DOHH2 (cell line): ENCODE results near the gene STARD10.

Experiments used
- H3F3A ChIP-seq: fragments of 200-600 bp; sonication (generic), shearing (Covaris generic); 2 replicates; pipeline ENCODE4 v1.6.0; 2016; ENCODE audit warnings: antibody characterized with exemption, mild to moderate bottlenecking; ENCODE audit not compliant: control insufficient read depth, insufficient read depth
- H3K27ac ChIP-seq: fragments of 200-600 bp; sonication (generic); 2 replicates; pipeline ENCODE4 v1.5.1; 2014; ENCODE audit warnings: low read depth, mild to moderate bottlenecking, low read length, moderate library complexity
- H3K27me3 ChIP-seq: fragments of 200-600 bp; sonication (generic); 2 replicates; pipeline ENCODE4 v1.6.1; 2014; ENCODE audit warnings: mild to moderate bottlenecking, low read length, mixed read lengths; ENCODE audit not compliant: control insufficient read depth
- H3K36me3 ChIP-seq: fragments of 200-600 bp; sonication (generic); 2 replicates; pipeline ENCODE4 v1.6.1; 2014; ENCODE audit warnings: mild to moderate bottlenecking, low read length, moderate library complexity, mixed read lengths; ENCODE audit not compliant: control insufficient read depth
- H3K4me1 ChIP-seq: fragments of 200-600 bp; sonication (generic); 2 replicates; pipeline ENCODE4 v1.6.1; 2014; ENCODE audit warnings: mild to moderate bottlenecking, low read length, mixed read lengths; ENCODE audit not compliant: control insufficient read depth
- H3K4me2 ChIP-seq: fragments of 200-600 bp; sonication (generic); 2 replicates; pipeline ENCODE4 v1.6.0; 2014; ENCODE audit warnings: mild to moderate bottlenecking, low read length, moderate library complexity
- H3K4me3 ChIP-seq: fragments of 200-600 bp; sonication (generic); 2 replicates; pipeline ENCODE4 v1.5.1; 2014; ENCODE audit warnings: mild to moderate bottlenecking, low read length, mixed read lengths
- H3K79me2 ChIP-seq: fragments of 200-600 bp; sonication (generic); 2 replicates; pipeline ENCODE4 v1.6.1; 2014; ENCODE audit warnings: mild to moderate bottlenecking, low read length, mixed read lengths; ENCODE audit not compliant: control insufficient read depth
- H3K9me2 ChIP-seq: fragments of 200-600 bp; sonication (generic); replicated peaks from 2 replicates; pipeline ENCODE4 v1.6.1; 2014; ENCODE audit warnings: mild to moderate bottlenecking, low read length, mixed read lengths; ENCODE audit not compliant: control insufficient read depth
- H3K9me3 ChIP-seq: fragments of 200-600 bp; sonication (generic); 2 replicates; pipeline ENCODE4 v1.6.1; 2014; ENCODE audit warnings: antibody characterized with exemption, low read length, mixed read lengths; ENCODE audit not compliant: control insufficient read depth, insufficient read depth
- H4K20me1 ChIP-seq: fragments of 200-600 bp; sonication (generic); 2 replicates; pipeline ENCODE4 v1.6.0; 2014; ENCODE audit warnings: low read depth, mild to moderate bottlenecking, antibody characterized with exemption, low read length, moderate library complexity; ENCODE audit not compliant: control insufficient read depth, insufficient read depth
- EZH2phosphoT487 ChIP-seq: fragments of 200-600 bp; sonication (generic); IDR thresholded peaks from 2 replicates; pipeline ENCODE4 v1.6.1; 2017; ENCODE audit warnings: borderline replicate concordance, mild to moderate bottlenecking, antibody characterized with exemption, low read length, moderate library complexity, mixed read lengths
- TF ChIP-seq, protein P1 (sequence below): fragments of 200-600 bp; sonication (generic); IDR thresholded peaks from one replicate; pipeline ENCODE4 v1.5.1; 2014; ENCODE audit warnings: antibody characterized with exemption, mild to moderate bottlenecking, low read depth, low read length; ENCODE audit not compliant: poor library complexity, severe bottlenecking

Gene STARD10

DNA sequence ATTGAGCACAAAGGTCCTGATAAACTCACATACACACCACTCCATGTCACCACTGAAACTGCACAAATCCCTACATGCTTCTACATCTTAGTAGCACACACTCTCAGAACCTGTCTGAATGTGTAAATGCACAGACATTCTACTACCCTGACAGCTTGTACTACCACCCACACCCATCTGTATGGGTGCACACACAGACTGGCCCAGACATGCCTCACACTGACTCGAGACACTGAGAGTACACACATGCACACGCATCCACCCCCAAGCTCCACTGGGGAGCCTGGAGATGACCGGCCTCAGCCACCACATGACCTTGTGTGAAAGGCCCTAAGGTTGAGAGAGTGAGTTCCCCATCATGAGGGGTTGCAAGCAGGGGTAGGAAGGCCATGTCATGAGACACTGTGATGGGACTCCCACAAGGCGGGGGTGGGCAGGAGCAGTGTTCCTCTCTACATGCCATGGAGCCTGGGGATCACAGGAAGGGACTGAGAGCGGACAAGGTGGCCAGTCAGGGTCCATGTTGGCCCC is 69.8 kb downstream of the STARD10 start:
- Histone ChIP-seq H3K79me2 (peaks cover 53% of the 10 kb centered on the region), H3K4me1 (peaks cover 44% of the 10 kb centered on the region)

DNA sequence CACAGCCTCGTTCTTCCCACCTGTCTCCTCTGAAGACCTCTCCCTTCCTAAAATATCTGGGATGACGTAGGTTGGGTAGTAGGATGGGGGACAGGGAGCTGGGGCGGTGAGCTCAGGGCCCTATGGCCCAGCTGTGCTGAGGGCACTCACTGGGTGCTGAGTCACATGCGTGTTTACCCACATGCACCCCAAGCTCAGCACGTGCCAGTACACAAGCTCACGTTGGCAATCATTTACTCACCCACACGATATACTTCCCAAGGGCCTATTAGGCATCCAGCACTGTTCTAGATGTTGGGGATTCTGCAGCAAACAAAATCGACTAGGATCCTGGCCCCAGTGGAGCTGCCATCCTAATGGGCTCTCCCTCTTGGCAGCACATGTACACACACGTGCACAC is 70.3 kb downstream of the STARD10 start:
- H3F3A ChIP-seq, result 0 out of 2 replicates have a peak, but pooled peaks cover 3% of the 10 kb centered on the region
- H3K27ac ChIP-seq, result no peak overlapping the region
- no peak for TF ChIP-seq EZH2phosphoT487
- TF ChIP-seq, protein P1, sequence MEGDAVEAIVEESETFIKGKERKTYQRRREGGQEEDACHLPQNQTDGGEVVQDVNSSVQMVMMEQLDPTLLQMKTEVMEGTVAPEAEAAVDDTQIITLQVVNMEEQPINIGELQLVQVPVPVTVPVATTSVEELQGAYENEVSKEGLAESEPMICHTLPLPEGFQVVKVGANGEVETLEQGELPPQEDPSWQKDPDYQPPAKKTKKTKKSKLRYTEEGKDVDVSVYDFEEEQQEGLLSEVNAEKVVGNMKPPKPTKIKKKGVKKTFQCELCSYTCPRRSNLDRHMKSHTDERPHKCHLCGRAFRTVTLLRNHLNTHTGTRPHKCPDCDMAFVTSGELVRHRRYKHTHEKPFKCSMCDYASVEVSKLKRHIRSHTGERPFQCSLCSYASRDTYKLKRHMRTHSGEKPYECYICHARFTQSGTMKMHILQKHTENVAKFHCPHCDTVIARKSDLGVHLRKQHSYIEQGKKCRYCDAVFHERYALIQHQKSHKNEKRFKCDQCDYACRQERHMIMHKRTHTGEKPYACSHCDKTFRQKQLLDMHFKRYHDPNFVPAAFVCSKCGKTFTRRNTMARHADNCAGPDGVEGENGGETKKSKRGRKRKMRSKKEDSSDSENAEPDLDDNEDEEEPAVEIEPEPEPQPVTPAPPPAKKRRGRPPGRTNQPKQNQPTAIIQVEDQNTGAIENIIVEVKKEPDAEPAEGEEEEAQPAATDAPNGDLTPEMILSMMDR, result no peak
- peaks cover 59% of the 10 kb centered on the region for H3K79me2 ChIP-seq
- no peak overlapping the region for H3K4me3 ChIP-seq
- H3K9me3 ChIP-seq, result no peaks in the 10 kb centered on the region
- H3K27me3 ChIP-seq, result no peaks in the 10 kb centered on the region
- H3K4me1 ChIP-seq, result peaks cover 46% of the 10 kb centered on the region
- no peaks in the 10 kb centered on the region for H4K20me1 ChIP-seq
- H3K4me2 ChIP-seq, result no peak overlapping the region
- H3K9me2 ChIP-seq, result no peaks in the 10 kb centered on the region
- peaks cover 16% of the 10 kb centered on the region; the same call in 1 of the 2 replicates for H3K36me3 ChIP-seq

More for the DNA sequence above, 69.8 kb downstream of the STARD10 start:
- Histone ChIP-seq H3K9me2 (no peaks in the 10 kb centered on the region), H3K27ac (no peak overlapping the region), H3K36me3 (peaks cover 10% of the 10 kb centered on the region; the same call in 1 of the 2 replicates), H3K27me3 (no peaks in the 10 kb centered on the region), H3K4me2 (no peak overlapping the region), H3K9me3 (no peaks in the 10 kb centered on the region), H4K20me1 (no peaks in the 10 kb centered on the region), H3F3A (0 out of 2 replicates have a peak, but pooled peaks cover 3% of the 10 kb centered on the region), H3K4me3 (no peak overlapping the region)
- TF ChIP-seq, protein P1, result no peak
- no peak for TF ChIP-seq EZH2phosphoT487

DNA sequence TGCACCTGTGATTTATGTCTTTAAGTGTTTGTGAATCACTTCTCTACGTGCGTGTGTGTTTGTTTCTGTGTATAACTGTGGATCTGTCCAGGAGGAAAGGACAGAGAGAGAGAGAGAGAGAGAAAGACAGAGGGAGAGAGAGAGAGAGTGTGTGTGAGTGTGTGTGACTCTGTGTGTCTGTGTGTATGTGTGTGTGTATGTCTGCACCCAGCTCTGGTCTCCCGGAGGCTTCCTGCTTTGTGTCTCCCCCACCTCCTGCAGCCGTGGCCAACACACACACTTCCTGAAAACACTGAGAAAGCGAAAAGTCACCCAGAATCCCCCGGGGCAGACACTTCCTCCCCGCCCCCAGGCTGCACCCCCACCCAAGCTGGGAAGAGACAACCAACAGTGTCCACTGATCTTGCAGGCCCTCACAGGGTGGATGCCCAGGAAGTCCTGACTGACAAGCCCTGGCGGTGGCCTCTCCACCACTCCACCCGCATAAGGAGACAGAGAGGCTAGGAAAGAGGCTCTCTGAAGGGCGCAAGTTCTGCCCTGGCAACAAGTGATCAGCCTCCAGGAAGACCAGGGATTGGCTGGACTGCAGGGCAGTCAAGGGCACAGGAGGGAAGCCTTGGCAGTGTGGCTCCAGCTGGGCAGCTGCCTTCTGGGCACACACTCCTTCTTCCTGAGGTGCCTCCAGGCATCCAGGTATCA is 71.6 kb downstream of the STARD10 start:
- H3K27ac ChIP-seq, result peak overlapping the region; percentile 66
- H3K4me3 ChIP-seq, result peak overlapping the region; percentile 81
- H4K20me1 ChIP-seq, result no peaks in the 10 kb centered on the region
- peak overlapping the region; percentile 86 for H3K4me2 ChIP-seq
- peaks cover 64% of the 10 kb centered on the region for H3K79me2 ChIP-seq
- no peaks in the 10 kb centered on the region for H3K27me3 ChIP-seq
- H3K36me3 ChIP-seq, result peaks cover 17% of the 10 kb centered on the region; the same call in 1 of the 2 replicates
- TF ChIP-seq EZH2phosphoT487, result no peak
- TF ChIP-seq, protein P1, result no peak
- 0 out of 2 replicates have a peak, but pooled peaks cover 3% of the 10 kb centered on the region for H3F3A ChIP-seq
- H3K9me3 ChIP-seq, result no peaks in the 10 kb centered on the region
- H3K9me2 ChIP-seq, result no peaks in the 10 kb centered on the region
- peaks cover 46% of the 10 kb centered on the region for H3K4me1 ChIP-seq
